A549 (cell line): ENCODE results near the gene SMAD3.

ENCODE experiments used
- MYC ChIP-seq: IDR thresholded peaks from 2 replicates; pipeline ENCODE4 v1.6.1; 2012; ENCODE audit warnings: mild to moderate bottlenecking, inconsistent platforms, low read length, improper control_type of control experiment, borderline replicate concordance
- POLR2A ChIP-seq: IDR thresholded peaks from 2 replicates; pipeline ENCODE4 v1.6.1; 2012; ENCODE audit warnings: mild to moderate bottlenecking, low read length
- RAD21 ChIP-seq, 2 experiments: fragments of >200 bp in 1 of 2; sonication (Bioruptor Twin) in 1 of 2; formaldehyde crosslinking in 1 of 2; IDR thresholded peaks in 1 of 2; conservative IDR thresholded peaks in 1 of 2; 2 replicates in 1 of 2; 3 replicates in 1 of 2; pipeline ENCODE4 v1.6.1; 2012 to 2018; ENCODE audit warnings: inconsistent platforms in 1 of 2
- TP53 ChIP-seq: fragments of 250-450 bp; sonication (Bioruptor Pico); IDR thresholded peaks from 2 replicates; pipeline ENCODE4 v1.5.0; 2021; ENCODE audit warnings: mild to moderate bottlenecking, moderate library complexity
- TF ChIP-seq, protein P1 (sequence below): fragments of >200 bp; sonication (Bioruptor Twin); formaldehyde crosslinking; IDR thresholded peaks from 3 replicates; pipeline ENCODE4 v1.5.1; 2016
- TF ChIP-seq, protein P2 (sequence below): fragments of 250-450 bp; sonication (Bioruptor Pico); IDR thresholded peaks from 2 replicates; pipeline ENCODE4 v1.5.0; 2021; ENCODE audit warnings: mild to moderate bottlenecking, moderate library complexity, borderline replicate concordance

DNA sequence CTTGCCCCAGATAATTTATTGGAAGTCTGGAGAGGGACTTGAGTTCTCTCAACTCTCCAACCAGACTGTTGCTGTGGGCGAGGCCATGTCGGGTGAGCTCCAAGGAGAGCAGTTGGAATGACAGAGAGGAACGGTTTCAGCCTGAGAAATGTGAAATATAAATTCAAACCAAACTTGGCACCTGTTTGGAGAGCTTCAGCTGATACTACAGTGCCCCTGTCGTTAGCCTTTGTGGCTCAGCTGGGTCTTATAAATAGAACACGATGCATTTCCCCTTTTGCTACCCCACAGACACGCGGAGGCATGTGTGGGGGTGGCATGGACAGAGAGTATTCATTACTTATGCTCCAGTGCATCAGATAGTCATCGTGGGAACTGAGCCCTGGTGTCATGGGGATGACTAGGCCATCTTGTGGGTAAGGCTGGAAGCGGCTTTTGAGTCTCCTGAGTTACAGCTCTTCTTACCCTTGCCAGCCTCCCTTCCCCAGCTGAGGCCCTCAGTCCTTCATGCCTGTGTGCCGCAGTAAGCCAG, 15.6 kb downstream of the SMAD3 start:
- TF ChIP-seq MYC (0 out of 2 replicates have a peak, but pooled peaks have one; percentile 25), POLR2A (no peak), RAD21 (conservative IDR thresholded peaks at IDR 0.05 in 1 of 2, IDR thresholded peaks at IDR 0.05 in 1 of 2) (peak in 1 of 2 experiments; percentile 32; a peak in 3 of 5 replicates), TP53 (no peak)
- TF ChIP-seq, protein P1, sequence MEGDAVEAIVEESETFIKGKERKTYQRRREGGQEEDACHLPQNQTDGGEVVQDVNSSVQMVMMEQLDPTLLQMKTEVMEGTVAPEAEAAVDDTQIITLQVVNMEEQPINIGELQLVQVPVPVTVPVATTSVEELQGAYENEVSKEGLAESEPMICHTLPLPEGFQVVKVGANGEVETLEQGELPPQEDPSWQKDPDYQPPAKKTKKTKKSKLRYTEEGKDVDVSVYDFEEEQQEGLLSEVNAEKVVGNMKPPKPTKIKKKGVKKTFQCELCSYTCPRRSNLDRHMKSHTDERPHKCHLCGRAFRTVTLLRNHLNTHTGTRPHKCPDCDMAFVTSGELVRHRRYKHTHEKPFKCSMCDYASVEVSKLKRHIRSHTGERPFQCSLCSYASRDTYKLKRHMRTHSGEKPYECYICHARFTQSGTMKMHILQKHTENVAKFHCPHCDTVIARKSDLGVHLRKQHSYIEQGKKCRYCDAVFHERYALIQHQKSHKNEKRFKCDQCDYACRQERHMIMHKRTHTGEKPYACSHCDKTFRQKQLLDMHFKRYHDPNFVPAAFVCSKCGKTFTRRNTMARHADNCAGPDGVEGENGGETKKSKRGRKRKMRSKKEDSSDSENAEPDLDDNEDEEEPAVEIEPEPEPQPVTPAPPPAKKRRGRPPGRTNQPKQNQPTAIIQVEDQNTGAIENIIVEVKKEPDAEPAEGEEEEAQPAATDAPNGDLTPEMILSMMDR, result peak; percentile 31; the same call in 2 of the 3 replicates
- TF ChIP-seq, protein P2, sequence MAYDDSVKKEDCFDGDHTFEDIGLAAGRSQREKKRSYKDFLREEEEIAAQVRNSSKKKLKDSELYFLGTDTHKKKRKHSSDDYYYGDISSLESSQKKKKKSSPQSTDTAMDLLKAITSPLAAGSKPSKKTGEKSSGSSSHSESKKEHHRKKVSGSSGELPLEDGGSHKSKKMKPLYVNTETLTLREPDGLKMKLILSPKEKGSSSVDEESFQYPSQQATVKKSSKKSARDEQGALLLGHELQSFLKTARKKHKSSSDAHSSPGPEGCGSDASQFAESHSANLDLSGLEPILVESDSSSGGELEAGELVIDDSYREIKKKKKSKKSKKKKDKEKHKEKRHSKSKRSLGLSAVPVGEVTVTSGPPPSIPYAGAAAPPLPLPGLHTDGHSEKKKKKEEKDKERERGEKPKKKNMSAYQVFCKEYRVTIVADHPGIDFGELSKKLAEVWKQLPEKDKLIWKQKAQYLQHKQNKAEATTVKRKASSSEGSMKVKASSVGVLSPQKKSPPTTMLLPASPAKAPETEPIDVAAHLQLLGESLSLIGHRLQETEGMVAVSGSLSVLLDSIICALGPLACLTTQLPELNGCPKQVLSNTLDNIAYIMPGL (CRISPR knock-in tag), result no peak
